ENCODE data around the gene DOK7.

DOK7 gene

DNA sequence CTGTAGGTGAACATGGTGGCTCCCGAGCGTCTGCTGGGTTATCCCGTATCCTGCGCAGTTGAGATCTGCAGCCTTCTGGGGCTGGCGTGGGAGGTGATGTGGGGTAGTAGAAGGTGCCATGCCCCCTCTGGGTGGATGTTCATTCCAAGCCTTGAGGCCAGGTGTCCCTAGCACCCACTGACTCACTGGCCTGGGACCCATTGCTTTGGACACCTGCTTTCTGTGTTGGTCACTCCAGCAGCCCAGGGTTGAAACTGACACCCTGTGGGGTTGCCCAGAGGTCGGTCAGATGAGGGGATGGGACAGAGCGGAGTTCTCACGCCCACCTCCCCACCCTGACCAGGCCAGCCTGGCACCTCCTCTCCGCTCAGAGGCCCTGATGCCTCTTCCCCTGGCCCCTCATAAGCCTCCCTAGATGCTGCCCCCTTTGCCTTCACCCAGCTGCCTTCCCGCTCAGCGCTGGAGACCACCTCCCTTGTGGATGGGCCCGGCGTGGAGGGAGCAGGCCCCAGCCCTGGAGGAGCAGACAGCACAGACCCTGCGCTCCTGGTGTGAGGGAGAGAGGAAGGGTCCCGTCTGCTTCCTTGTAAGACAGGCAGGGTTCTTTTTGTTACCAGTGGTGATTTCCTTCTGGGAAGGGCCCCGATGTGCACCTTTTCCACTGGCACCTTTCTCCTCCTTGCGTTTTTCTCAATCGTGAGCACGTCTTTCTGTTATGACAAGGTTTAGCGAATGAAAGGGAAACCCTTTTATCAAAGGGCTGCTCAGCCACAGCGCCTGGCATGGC is 2.0 kb downstream of the DOK7 start:
- no peak for DNase-seq

DNA sequence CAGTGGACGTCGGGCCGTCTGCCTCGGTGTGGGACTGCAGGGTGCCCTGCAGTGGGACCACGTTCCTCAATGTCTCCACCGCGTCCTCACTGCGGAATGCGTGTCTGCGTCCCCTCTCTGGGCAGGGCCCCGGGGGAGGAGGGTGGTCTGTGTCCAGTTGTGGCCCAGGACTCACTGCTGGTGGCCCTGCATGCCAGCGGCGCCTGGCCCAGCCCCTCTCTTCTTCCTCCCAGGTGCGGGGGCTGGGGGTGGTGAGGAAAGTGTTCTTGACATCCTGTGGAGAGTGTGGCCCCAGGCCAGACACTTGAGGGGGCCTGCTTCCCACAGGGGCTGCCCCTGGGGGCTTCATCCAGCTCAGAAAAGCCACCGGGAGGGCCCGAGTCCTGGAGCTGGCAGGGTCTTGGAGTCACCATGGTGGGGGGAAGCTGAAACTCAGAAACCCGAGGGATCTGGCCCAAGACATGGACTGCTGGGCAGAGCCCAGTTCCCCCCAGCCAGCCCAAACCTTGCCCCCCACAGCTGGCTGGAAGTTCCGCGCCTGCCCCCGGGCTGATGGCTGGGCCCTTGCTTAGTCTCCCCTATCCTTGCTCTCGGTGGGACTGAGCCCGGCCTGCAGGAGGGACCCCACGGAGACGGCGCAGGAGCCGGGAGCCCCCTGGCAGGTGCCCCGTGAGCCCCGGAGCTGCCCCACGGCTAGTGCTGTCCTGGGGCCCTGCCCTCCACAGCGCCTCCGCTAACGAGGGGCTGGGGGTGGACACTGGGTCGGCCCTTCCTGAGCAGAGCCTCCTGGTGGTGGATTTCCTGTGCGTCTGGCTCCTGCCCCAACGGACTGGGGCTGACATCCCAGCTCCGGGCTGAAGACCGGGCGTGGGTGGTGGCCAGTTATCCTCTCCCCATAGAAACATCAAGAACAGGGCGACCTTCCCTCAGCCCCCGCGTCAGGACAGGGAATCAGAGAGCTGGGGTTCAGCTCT is 2.9 kb downstream of the DOK7 start:
- no peak for DNase-seq

DNA sequence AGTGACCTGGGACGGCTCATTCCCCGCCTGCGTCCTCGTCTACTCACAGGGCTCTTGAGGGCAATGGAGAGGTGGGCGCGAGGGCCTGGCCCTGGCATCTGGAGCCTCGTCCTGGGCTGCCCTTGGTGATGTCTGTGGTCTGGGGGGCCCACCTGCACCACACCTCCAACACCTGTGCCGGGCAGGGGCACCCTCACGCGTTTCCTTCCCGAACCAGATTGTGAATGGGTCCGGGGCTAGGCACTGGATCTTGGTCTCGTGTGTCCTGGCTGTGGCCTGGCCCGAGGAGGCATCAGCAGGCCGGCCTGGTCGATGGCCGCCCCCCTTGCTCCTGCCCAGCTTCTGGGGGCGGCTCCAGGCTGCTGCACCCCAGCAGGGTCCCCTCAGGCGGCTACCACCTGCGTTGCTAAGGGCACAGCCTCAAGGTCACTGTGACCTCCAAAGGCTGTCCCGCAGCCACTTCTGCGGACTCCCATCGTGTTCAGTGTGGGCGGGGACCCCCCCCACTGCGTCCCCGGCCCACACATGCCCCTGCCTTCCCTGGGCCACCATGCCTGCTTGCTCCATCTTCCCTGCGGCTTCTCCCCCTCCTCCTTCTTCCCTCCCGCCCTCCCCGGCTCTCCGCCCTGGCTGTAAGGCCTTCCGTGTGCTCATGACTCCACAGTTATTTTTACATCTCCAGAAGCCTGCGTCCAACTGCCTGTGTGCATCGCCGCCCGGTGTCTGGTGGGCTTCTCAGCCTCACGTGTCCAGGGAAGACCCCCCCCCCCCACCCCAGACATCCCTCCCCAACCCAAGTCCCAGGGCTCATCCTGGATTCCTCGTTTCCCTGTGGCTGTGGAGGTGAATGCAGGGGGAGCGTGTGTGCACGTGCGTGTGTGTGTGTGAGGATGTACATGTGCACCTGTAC is 3.8 kb downstream of the DOK7 start:
- DNase-seq = no peak

DNA sequence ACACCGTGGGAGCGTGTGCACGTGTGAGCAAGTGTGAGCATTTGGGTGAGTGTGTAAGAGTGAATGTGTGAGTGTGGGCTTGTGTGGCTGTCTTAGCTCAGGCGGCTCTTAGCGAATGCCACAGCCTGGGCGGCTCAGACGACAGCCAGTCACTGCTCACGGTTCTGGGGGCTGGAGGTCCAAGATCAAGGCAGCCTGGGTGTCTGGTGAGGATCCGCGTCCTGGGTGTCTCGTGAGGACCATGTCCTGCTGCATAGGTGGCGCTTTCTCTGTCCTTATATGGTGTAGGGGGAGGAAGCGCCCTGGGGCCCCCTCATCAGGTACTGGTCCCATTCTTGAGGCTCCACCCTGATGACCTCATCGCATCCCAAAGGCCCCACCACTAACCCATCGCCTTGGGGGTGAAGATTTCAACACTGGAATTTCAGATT is 4.5 kb downstream of the DOK7 start:
- no peak for DNase-seq

DNA sequence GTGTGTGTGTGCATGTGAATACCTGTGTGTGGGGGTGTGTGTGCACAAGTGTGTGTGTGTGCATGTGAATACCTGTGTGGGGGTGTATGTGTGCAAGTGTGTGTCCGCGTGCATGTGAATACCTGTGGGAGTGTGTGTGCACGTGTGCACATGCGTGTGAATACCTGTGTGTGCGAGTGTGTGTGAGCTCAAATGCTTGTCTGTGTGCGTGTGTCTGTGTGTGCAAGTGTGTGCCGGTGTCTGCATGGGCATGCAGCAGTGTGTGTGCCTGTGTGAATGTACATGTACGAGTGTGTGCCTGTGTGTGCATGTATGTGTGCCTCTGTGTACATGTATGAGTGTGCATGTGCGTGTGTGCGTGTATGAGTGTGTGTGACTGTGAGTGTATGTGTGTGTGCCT is 5.0 kb downstream of the DOK7 start:
- DNase-seq = no peak

DNA sequence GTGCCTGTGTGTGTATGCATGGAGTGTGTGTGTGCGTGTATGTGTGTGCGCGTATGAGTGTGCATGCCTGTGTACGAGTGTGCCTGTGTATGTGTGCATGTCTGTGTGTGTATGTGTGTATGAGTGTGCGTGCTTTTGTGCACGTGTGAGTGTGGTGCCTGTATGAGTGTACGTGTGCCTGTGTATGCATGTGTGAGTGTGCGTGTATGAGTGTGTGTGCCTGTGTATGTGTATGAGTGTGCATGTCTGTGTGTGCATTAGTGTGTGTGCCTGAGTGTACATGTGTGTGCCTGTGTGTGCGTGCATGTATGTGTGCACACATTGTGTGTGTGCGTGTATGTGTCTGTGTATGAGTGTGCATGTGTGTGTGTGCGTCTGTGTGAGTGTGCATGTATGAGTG is 5.7 kb downstream of the DOK7 start:
- DNase-seq = no peak

DNA sequence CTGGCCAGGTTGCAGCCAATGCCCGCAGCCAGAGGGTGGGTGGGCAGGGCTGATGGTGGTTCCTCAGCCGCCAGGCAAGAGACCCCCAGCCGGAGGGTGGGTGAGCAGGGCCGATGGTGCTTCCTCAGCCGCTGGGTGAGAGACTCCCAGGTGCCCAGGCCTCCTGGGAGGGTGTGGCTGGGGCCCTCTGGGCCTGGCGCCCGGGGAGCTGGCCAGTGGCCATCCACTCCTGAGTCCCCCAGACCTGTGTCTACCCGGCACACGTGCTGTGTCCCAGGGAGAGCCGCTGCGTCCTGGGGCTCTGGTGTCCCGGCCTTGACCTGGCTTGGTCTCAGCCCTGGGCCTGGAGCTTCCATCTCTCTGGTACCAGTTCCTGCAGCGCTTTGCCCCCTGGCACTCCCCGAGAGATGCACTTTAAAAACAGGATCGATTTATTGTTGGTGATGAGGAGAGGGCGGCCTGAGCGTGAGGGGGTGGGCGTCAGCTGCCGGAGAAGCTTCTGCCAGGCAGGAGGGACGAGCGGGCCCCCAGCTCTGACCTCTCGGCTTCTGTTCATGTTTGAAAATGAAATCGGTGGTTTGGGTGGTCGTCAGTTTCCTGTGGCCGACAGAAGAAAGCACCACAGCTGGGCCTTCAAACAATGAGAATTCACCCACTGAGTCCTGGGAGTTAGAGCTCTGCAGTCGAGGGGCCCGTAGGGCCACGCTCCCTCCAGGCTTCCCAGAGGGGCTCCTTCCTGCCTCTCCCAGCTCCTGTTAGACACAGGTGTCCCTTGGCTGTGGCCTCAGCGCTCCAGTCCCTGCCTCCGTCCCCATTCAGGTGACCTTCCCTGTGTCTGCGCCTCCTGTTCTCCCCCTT is 6.5 kb downstream of the DOK7 start:
- DNase-seq = no peak

DNA sequence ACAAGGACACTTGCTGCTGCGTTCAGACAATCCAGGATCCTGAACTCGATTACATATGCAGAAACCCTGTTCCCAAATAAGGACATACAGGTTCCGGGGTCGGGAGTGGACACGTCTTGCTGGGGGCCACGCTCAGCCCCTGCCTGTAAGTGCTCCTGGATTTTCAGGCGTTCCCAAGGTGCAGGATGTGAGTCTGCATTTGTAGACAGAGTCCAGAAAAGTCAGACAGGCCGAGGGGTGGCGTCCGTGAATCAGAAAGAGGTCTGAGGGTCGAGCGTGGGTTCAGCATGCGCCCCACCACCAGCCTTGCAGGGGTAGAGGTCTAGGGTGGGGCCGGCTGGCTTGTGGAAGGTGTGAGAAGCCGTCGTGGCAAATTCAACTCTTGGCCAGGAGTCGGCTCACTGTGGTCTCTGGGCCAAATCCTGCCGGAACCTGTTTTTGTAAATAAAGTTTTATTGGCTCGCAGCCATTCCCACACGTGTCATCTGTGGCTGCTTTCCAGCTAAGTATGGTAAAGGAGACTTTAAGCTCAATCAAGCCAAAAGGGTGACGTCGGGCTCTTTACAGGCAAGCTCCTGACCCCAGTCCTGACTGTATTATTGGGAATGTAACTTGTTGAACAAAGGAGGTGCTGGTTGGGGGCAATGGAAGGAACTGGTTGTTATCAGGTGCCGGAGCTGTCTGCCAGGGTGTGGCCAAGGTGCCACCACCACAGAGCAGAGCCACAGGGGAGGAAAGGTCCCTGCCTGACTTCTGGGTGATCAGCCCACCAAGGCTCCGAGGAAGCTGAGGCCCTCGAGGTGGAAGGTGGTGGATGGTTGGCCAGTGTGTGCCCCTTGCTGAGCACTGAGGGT is 7.4 kb downstream of the DOK7 start:
- DNase-seq = no peak

DNA sequence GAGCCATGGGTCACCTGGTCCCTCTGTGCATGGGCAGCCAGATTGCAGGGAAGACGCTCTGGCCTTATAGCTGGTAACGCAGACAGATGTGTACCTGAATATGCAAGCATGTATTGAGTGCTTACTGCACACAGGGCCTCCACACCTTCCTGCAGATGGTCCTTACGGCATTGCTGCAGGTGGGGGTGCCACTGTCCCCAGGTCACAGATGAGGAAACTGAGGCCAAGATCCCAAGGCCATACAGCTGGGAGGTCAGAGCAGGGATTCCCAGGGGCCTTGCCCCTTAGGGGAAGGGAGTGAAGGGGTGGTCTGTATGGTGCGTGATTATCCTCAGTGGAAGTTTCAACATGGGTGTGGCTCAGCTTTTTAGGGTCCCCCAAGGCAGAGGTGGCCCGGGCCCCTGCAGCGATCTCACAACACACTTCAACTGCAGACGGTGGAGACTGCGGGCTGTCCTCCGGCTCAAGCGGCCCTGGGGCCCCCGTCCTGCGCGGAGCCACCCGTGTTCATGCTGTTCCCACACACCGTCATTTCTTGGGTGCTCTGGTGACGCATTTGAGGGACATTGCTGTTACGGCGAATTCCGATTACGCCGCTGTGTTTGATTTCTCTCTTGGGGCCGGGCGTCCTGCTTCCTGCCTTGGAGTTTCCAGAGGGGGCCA is 8.1 kb downstream of the DOK7 start:
- no peak for DNase-seq

DNA sequence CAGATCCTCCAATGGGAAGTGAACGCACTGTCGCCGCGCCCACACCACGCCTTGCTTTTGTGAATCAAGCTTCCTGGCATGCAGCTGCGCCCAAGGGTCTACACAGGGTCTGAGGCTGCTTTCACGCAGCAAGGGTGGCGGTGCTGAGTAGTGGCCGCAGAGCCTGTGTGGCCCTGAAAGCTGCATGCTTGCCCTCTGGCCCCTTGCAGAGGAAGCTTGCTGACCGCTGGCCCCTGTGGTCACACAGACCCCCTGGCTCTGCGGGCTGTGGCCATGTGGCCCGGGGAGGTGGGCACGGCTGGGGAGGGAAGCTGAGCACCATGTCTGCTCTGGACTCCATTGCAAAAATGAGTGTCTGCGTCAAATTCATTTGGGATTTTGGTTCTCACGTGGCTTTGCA is 8.8 kb downstream of the DOK7 start:
- DNase-seq = no peak

DNA sequence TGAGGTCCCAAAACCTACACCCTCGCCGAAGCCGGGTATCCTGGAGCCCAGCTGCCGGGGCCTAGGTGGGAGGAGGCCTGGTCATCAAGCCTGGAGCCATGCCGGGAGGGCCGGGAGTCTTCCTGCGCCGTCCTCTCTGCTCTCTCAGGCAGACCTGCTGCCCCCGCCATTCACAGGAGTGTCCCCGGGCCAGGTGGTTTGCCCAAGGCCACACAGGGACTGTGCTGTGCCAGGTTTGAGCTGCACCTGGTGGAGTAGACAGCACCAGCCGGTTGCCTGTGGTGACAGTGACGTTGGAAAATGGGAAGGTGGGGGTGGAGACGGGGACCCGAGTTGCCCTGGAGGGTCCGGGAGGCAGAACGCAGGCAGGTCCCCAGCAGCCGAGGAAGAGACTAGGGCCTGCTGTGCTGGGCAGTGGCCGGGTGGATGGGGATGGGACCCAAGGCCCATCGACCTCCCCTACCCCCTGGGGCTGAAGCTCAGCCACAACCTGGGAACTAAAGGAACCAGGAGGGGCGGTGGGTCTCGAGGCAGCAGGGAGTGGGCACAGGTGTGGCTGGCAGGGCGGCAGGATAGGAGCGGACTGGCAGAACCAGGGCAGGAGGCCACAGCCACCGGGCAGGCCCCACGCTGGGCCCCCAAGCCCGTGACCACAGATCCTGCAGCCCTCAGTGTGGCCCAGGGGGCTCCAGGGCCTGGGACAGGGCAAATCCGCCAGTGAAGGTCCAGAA is 9.5 kb downstream of the DOK7 start:
- no peak for DNase-seq

DNA sequence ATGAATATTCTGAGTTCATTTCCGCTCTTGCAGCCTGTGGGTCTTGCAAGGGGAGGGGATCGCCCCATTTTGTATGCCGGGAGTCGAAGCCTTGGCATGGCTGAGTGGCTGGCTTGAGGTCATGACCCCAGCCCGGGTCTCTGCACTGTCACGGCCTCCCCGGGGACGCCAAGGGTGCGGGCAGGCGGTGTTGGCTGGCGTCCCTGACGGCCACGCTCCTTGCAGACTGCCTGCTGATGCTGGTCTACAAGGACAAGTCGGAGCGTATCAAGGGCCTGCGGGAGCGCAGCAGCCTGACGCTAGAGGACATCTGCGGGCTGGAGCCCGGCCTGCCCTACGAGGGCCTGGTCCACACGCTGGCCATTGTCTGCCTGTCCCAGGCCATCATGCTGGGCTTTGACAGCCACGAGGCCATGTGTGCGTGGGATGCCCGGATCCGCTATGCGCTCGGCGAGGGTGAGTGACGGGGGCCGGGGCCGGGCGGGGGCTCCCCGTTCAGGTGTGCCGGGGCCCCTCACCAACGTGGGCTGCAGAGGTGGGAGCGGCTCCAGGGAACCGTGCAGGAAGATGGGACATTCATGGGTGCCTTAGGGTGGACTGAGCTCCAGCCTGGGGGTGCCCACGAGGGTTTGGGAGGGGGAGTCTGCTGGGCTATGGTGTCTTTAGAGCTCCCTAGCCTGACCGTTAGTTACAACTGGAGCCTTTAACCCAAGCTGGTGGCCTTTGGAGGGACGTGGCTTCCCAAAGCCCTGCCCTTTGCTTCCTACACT is 10.3 kb downstream of the DOK7 start:
- no peak for DNase-seq

DNA sequence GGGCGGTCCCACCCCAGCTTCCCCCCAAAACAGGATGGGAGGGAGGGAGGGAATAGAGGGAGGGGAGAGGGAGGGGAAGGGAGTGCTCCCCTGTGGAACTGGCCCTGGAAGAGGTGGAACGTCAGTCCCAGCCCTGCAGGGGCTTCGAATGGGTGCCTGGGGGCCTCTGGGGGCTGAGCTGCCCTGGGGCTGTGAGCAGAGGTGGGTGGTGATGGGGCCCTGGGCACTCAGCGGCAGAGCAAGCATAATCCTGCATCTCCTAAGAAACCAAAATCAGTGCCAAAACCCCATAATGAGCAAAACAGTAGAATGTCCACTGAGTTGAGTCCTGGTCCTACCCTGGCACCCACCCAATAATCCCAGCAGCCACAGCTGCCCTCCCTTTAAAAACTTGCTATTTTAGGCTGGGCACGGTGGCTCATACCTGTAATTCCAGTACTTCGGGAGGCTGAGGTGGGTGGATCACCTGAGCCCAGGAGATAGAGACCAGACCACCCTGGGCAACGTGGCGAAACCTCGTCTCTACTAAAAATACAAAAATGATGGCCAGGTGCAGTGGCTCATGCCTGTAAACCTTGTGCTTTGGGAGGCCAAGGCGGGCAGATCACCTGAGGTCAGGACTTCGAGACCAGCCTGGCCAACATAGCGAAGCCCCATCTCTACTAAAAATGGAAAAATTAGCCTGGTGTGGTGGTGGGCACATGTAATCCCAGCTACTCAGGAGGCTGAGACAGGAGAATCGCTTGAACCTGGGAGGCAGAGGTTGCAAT is 11.1 kb downstream of the DOK7 start:
- DNase-seq = no peak

DNA sequence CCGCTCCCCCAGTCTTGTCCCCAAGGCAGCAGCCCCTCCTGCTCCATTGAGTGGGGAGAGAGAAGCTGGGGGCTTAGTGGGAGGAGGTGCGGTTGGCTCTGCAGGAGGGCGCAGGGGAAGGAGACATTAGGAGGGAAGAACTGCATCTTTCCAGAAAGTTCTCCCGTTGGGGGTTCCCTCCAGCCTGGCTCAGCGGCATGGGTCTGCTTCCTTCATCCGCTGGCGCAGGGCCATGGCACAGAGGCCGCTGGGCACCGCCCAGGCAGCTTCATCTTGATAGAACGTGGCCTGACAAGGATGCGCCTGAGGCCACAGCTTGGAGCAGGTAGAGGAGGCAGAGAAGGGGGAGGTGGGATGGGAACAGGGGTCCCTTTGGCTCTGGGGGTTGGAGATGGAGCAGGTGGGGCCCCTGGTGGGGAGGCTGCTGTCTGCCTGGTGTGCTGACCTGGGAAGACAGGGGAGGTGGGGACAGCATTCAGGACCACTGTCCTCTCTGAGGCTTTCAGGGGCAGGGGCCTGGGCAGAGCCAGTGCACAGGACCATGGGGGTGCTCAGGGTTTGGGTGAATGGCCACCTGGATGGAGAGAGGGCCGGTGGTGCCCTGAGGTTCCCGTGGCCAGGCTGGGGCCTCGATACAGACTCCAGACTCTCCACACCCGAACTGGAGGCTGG is 12.1 kb downstream of the DOK7 start:
- DNase-seq = no peak

DNA sequence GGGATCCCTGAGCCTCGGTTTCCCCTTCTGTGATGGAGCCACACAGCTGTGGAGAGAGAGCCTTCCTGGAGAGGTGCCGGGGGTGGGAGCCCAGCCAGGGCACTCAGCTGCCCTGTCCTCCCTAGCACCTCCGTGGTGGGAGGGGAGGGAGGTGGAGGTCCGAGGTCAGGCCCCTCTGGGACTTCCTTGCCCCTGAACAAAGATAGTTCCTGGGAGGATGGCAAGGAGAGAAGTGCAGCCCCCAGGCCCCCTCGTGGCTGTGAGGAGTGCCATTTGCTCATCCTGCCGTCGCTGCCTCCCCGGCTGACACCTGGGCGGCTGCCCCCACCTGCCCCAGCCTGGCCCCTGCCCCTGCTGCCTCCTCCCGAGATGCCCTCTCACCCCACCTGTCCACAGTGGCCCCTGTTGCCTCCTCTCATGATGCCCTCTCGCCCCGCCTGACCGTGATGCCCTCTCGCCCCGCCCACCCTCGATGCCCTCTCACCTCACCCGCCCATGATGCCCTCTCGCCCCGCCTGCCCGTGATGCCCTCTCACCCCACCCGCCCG is 12.7 kb downstream of the DOK7 start:
- DNase-seq = no peak

DNA sequence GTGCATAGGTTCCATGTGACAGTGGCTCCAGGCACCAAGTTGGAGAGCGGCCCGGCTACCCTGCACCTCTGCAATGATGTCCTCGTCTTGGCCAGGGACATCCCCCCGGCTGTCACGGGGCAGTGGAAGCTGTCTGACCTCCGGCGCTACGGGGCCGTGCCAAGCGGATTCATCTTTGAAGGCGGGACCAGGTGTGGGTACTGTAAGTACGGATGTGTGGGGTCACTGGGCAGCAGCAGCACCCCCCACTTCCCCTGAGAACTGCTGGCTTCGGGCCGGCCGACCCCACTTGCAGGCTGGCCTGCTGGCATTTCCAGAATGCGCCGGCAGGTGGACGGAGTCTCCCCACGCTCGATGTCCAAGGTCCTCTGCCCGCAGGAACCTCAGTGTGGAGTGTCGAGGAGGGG is 13.2 kb downstream of the DOK7 start:
- DNase-seq = no peak

All from islet precursor cell (in vitro differentiated cells).